ENCODE measurements around the gene ITPRIP.

ITPRIP gene

GRCh38 chr10:104301907-104302690 lies 36.2 kb downstream of the ITPRIP start:
- no peak for DNase-seq (ENCODE audit: extremely low read depth, low read depth)
- TF ChIP-seq, protein P1, sequence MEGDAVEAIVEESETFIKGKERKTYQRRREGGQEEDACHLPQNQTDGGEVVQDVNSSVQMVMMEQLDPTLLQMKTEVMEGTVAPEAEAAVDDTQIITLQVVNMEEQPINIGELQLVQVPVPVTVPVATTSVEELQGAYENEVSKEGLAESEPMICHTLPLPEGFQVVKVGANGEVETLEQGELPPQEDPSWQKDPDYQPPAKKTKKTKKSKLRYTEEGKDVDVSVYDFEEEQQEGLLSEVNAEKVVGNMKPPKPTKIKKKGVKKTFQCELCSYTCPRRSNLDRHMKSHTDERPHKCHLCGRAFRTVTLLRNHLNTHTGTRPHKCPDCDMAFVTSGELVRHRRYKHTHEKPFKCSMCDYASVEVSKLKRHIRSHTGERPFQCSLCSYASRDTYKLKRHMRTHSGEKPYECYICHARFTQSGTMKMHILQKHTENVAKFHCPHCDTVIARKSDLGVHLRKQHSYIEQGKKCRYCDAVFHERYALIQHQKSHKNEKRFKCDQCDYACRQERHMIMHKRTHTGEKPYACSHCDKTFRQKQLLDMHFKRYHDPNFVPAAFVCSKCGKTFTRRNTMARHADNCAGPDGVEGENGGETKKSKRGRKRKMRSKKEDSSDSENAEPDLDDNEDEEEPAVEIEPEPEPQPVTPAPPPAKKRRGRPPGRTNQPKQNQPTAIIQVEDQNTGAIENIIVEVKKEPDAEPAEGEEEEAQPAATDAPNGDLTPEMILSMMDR (IDR thresholded peaks at IDR 0.05; ENCODE audit: low read depth, low read length, missing control alignments), result no peak
- no peak overlapping the region for H3K4me3 ChIP-seq (replicated peaks; ENCODE audit: low read depth, low read length)

DNA sequence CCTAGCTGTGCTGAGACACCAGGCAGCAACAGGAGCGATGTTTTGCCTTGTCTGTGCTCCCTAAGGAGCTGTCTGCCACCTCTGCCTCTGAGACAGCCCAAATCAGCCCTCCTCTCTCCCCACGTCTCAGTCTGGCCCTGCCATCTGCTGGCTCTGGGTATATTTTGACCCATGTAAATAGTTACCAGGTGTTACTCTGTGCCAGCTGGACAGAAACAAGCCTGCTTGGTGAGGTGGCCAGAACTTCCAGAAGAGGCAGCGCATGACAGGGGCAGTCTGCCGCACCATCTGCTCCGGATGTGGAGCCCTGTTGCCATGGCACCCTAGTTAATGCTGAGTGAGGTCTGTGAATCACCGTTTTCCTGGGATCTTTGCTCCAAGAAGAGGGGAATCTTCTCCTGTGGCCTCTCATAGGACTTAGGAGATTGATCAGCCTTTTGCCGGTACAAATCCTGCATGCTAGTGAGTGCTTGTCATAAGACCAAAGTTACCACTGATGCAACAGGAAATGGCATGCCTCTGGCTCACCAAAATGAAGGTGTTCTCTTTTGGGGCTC lies 37.5 kb downstream of the ITPRIP start:
- TF ChIP-seq, protein P1 (IDR thresholded peaks at IDR 0.05; ENCODE audit: low read depth, low read length, missing control alignments), result no peak
- DNase-seq (ENCODE audit: extremely low read depth, low read depth), result peak; percentile 96
- peak overlapping the region; percentile 16 for H3K4me3 ChIP-seq (replicated peaks; ENCODE audit: low read depth, low read length)

DNA sequence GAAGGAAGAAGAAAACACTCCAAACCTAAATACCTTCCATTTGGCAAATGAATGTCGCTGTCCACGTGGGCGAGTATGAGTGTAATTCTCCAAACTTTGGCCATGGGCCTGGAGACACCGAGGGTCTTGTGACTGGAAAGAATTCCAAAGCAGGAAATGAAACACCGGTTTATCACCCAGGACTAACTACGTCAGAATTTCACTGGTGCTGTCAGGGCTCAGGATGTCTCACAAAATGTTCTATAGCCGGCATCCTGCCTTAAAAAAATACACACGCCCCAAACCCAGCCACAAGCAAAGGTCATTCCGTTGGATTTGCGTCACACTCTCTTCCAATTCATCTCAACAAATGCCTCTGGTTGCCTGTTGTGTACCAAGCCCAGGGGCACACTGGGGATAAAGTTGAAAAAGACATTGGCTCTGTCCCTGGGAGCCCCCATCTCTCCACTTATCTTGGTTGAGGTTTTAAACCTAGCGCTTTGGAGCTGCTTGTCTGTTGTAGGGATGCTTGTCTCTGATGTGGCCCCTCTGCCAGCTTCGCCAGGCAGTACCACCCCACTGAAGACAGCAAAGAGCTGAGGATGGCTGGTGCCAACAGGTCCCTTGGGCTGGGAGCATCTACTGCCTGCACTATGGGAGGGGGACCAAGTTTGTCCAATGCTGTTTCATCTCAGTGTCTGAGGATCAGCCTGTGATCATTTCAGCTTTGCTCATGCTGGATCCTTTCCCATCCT lies 38.1 kb downstream of the ITPRIP start:
- TF ChIP-seq, protein P1 (IDR thresholded peaks at IDR 0.05; ENCODE audit: low read depth, low read length, missing control alignments), result no peak
- peak; percentile 90 for DNase-seq (ENCODE audit: extremely low read depth, low read depth)
- peak overlapping the region; percentile 16 for H3K4me3 ChIP-seq (replicated peaks; ENCODE audit: low read depth, low read length)

DNA sequence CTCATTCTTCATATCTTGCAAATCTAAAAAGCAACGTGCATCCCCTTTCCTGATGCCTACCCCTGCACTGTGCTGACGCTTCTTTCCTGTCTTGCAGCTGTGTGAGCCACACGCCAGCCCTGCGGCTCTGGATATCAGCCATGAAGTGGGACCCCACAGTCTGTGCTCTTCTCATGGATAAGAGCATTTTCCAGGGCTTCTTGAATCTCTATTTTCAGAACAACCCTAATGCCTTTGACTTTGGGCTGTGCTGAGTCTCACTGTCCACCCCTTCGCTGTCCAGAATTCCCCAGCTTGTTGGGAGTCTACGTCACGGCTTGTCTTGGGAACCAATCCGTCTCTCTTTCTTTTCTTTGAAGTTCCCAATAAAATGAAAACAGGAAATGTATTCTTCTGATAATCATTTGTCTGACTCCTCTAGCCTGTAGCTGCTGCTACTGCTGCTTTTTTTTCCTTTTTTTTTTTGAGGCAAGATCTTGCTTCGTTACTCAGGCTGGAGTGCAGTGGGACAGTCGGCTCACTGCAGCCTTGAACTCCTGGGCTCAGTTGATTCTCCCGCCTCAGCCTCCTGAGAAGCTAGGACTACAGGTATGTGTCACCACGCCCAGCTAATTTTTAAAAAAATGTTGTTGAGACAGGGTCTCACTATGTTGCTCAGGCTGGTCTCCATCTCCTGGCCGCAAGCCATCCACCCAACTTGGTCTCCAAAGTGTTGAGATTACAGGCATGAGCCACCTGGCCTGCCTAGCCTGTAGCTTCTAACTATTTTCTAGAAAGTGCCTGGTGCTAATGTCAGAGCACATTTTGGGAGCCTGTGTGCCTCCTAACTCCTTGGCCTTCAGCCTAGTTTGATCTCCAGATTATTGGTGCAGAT lies 39.0 kb downstream of the ITPRIP start:
- TF ChIP-seq, protein P1 (IDR thresholded peaks at IDR 0.05; ENCODE audit: low read depth, low read length, missing control alignments), result no peak
- no peak overlapping the region for H3K4me3 ChIP-seq (replicated peaks; ENCODE audit: low read depth, low read length)
- no peak for DNase-seq (ENCODE audit: extremely low read depth, low read depth)

GRCh38 chr10:104297697-104298660 lies 40.3 kb downstream of the ITPRIP start:
- TF ChIP-seq, protein P1 (IDR thresholded peaks at IDR 0.05; ENCODE audit: low read depth, low read length, missing control alignments), result peak; percentile 87
- no peak overlapping the region for H3K4me3 ChIP-seq (replicated peaks; ENCODE audit: low read depth, low read length)
- DNase-seq (ENCODE audit: extremely low read depth, low read depth), result peak; percentile 75
